A549 (cell line): ENCODE measurements around the gene MGME1.

Experiments
- CHD4 ChIP-seq: fragments of 200-600 bp; sonication (generic); IDR thresholded peaks from 2 replicates; pipeline ENCODE4 v1.6.1; 2016; ENCODE audit warnings: antibody characterized with exemption, mild to moderate bottlenecking, borderline replicate concordance
- HDAC2 ChIP-seq: fragments of 200-600 bp; sonication (generic); IDR thresholded peaks from 2 replicates; pipeline ENCODE4 v1.6.1; 2016
- NFE2L2 ChIP-seq: fragments of 150-350 bp; conservative IDR thresholded peaks from 2 replicates; pipeline ENCODE4 v1.6.1; 2014; ENCODE audit warnings: low read length
- POLR2A ChIP-seq: IDR thresholded peaks from 2 replicates; pipeline ENCODE4 v1.6.1; 2012; ENCODE audit warnings: mild to moderate bottlenecking, low read length
- POLR2AphosphoS2 ChIP-seq: conservative IDR thresholded peaks from 2 replicates; pipeline ENCODE4 v1.6.1; 2012; ENCODE audit warnings: low read length, improper control_type of control experiment, inconsistent platforms
- RAD21 ChIP-seq, 2 experiments: fragments of >200 bp in 1 of 2; sonication (Bioruptor Twin) in 1 of 2; formaldehyde crosslinking in 1 of 2; IDR thresholded peaks in 1 of 2; conservative IDR thresholded peaks in 1 of 2; 2 replicates in 1 of 2; 3 replicates in 1 of 2; pipeline ENCODE4 v1.6.1; 2012 to 2018; ENCODE audit warnings: inconsistent platforms in 1 of 2

DNA sequence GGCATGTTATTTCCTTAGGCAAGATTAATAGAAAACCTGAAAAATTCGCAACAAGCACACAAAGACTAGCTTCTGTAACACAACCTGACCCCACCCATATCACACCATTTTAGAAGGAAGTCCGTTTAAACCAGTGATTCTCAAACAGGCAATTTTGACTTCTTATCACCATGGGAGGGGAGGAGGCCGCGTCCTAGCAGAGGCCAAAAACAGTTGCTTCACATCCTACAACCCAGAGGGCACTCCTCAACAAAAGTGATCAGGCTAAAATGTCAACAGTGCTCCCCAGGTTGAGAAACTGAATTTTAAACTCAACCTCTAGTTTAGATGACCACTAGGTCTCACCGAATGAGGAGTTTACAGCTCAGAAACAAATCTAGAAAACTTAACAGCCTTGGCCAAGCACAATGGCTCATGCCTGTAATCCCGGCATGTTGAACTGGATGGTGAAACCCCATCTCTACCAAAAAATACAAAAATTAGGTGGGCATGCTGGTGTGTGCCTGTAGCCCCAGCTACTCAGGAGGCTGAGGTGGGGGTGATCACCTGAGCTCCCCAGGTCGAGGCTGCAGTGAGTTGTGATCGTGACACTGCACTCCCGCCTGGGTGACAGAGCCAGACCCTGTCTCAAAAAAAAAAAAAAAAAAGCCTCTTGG is 3.6 kb upstream of the MGME1 start:
- no peak for TF ChIP-seq CHD4
- TF ChIP-seq RAD21 (conservative IDR thresholded peaks at IDR 0.05 in 1 of 2, IDR thresholded peaks at IDR 0.05 in 1 of 2), result no peak
- no peak for TF ChIP-seq POLR2A
- no peak for TF ChIP-seq HDAC2
- no peak for TF ChIP-seq NFE2L2
- no peak for TF ChIP-seq POLR2AphosphoS2
